IPS-18a (cell line): ENCODE data around the gene AP5M1.
"Not testable (repeated sequence)": the region's sequence is repeated elsewhere in the genome, so short reads cannot be mapped to it uniquely, and the experiment has no call there.

Experiments used
- H3K27ac ChIP-seq: one replicate; pipeline ENCODE4 v1.5.1; 2013; ENCODE audit warnings: low read length
- H3K27me3 ChIP-seq: one replicate; pipeline ENCODE4 v1.6.1; 2013; ENCODE audit warnings: mild to moderate bottlenecking, low read length; ENCODE audit not compliant: control insufficient read depth, insufficient read depth
- H3K36me3 ChIP-seq: one replicate; pipeline ENCODE4 v1.6.1; 2013; ENCODE audit warnings: low read depth, low read length; ENCODE audit not compliant: control insufficient read depth
- H3K4me1 ChIP-seq: one replicate; pipeline ENCODE4 v1.6.1; 2013; ENCODE audit warnings: low read depth, low read length; ENCODE audit not compliant: control insufficient read depth
- H3K4me3 ChIP-seq: one replicate; pipeline ENCODE4 v1.5.1; 2013; ENCODE audit warnings: low read length
- H3K9ac ChIP-seq: one replicate; pipeline ENCODE4 v1.6.1; 2013; ENCODE audit warnings: mild to moderate bottlenecking, low read length, moderate library complexity
- H3K9me3 ChIP-seq: one replicate; pipeline ENCODE4 v1.6.1; 2013; ENCODE audit warnings: low read depth, low read length; ENCODE audit not compliant: control insufficient read depth

Gene AP5M1

GRCh38 chr14:57268161-57269069 lies at the start of gene AP5M1, which contains the start of gene EXOC5:
Gene AP5M1, plus strand, starts transcription at chr14:57268971. Its CDS starts 344 bp downstream, at chr14:57269315.
Gene EXOC5, minus strand, starts transcription at chr14:57268905. Its CDS starts 257 bp downstream, at chr14:57268648.
- Histone ChIP-seq H3K9ac (peak within 1 kb of the TSS; percentile 90), H3K4me3 (peak within 1 kb of the TSS; percentile 97), H3K9me3 (no peaks in the 10 kb centered on the region), H3K4me1 (peaks cover 26% of the 10 kb centered on the region), H3K27me3 (no peaks in the 10 kb centered on the region), H3K36me3 (no peaks in the 10 kb centered on the region), H3K27ac (peak within 1 kb of the TSS; percentile 79)

- Histone ChIP-seq H3K27me3 (no peaks in the 10 kb centered on the region), H3K9me3 (no peaks in the 10 kb centered on the region), H3K36me3 (peaks cover 29% of the 10 kb centered on the region), H3K4me3 (no peak overlapping the region), H3K4me1 (peaks cover 18% of the 10 kb centered on the region), H3K9ac (no peak overlapping the region), H3K27ac (no peak overlapping the region)
Measured at GRCh38 chr14:57221931-57222330, 46.8 kb upstream of the AP5M1 start.

GRCh38 chr14:57227083-57227482 lies 41.7 kb upstream of the AP5M1 start:
- no peaks in the 10 kb centered on the region for H3K27me3 ChIP-seq
- H3K36me3 ChIP-seq = peaks cover 18% of the 10 kb centered on the region
- H3K4me3 ChIP-seq = no peak overlapping the region
- no peak overlapping the region for H3K27ac ChIP-seq
- H3K4me1 ChIP-seq = peaks cover 18% of the 10 kb centered on the region
- no peaks in the 10 kb centered on the region for H3K9me3 ChIP-seq
- H3K9ac ChIP-seq = no peak overlapping the region

GRCh38 chr14:57228320-57228719 lies 40.5 kb upstream of the AP5M1 start:
- peaks cover 18% of the 10 kb centered on the region for H3K4me1 ChIP-seq
- H3K4me3 ChIP-seq, H3K9me3 ChIP-seq, H3K27me3 ChIP-seq, H3K9ac ChIP-seq, H3K27ac ChIP-seq: not testable (repeated sequence)
- H3K36me3 ChIP-seq = peaks cover 29% of the 10 kb centered on the region

- Histone ChIP-seq H3K27me3 (no peaks in the 10 kb centered on the region), H3K9ac (no peak overlapping the region), H3K27ac (no peak overlapping the region), H3K4me3 (no peak overlapping the region), H3K4me1 (no peaks in the 10 kb centered on the region), H3K36me3 (peaks cover 35% of the 10 kb centered on the region), H3K9me3 (no peaks in the 10 kb centered on the region)
Measured at GRCh38 chr14:57232006-57232405, 36.8 kb upstream of the AP5M1 start.

- not testable (repeated sequence) for H3K27me3 ChIP-seq, H3K27ac ChIP-seq, H3K4me1 ChIP-seq, H3K9ac ChIP-seq, H3K9me3 ChIP-seq, H3K4me3 ChIP-seq
- H3K36me3 ChIP-seq = peaks cover 14% of the 10 kb centered on the region
Measured at GRCh38 chr14:57240115-57240514, 28.7 kb upstream of the AP5M1 start.

GRCh38 chr14:57243320-57243719 lies 25.5 kb upstream of the AP5M1 start:
- peaks cover 18% of the 10 kb centered on the region for H3K36me3 ChIP-seq
- no peak overlapping the region for H3K9ac ChIP-seq
- H3K27ac ChIP-seq = no peak overlapping the region
- no peak overlapping the region for H3K4me3 ChIP-seq
- no peaks in the 10 kb centered on the region for H3K4me1 ChIP-seq
- H3K9me3 ChIP-seq = no peaks in the 10 kb centered on the region
- no peaks in the 10 kb centered on the region for H3K27me3 ChIP-seq

GRCh38 chr14:57244106-57244505 lies 24.7 kb upstream of the AP5M1 start:
- no peak overlapping the region for H3K4me3 ChIP-seq
- H3K9ac ChIP-seq = no peak overlapping the region
- no peaks in the 10 kb centered on the region for H3K9me3 ChIP-seq
- H3K4me1 ChIP-seq = no peaks in the 10 kb centered on the region
- H3K27me3 ChIP-seq = no peaks in the 10 kb centered on the region
- H3K36me3 ChIP-seq = peaks cover 14% of the 10 kb centered on the region
- H3K27ac ChIP-seq = no peak overlapping the region

- Histone ChIP-seq H3K27ac (no peak overlapping the region), H3K9ac (no peak overlapping the region), H3K9me3 (no peaks in the 10 kb centered on the region), H3K4me3 (no peak overlapping the region), H3K36me3 (peaks cover 13% of the 10 kb centered on the region), H3K4me1 (no peaks in the 10 kb centered on the region), H3K27me3 (no peaks in the 10 kb centered on the region)
Measured at GRCh38 chr14:57245941-57246340, 22.8 kb upstream of the AP5M1 start.

- H3K9me3 ChIP-seq = no peaks in the 10 kb centered on the region
- H3K36me3 ChIP-seq = peaks cover 13% of the 10 kb centered on the region
- no peak overlapping the region for H3K27ac ChIP-seq
- H3K27me3 ChIP-seq = no peaks in the 10 kb centered on the region
- H3K4me3 ChIP-seq = no peak overlapping the region
- H3K4me1 ChIP-seq = no peaks in the 10 kb centered on the region
- H3K9ac ChIP-seq = no peak overlapping the region
Measured at GRCh38 chr14:57246933-57247657, 21.7 kb upstream of the AP5M1 start.

- H3K36me3 ChIP-seq = no peaks in the 10 kb centered on the region
- peaks cover 12% of the 10 kb centered on the region for H3K4me1 ChIP-seq
- H3K4me3 ChIP-seq = no peak overlapping the region
- H3K27ac ChIP-seq = no peak overlapping the region
- H3K9ac ChIP-seq = no peak overlapping the region
- no peaks in the 10 kb centered on the region for H3K9me3 ChIP-seq
- no peaks in the 10 kb centered on the region for H3K27me3 ChIP-seq
Measured at GRCh38 chr14:57254884-57255283, 13.9 kb upstream of the AP5M1 start.
